GM19240 (cell line): ENCODE results near the gene PRCD.
A peak's percentile ranks its signal among the peaks of the same experiment; 100 is the strongest.

Experiments used
- DNase-seq: peaks from one replicate; pipeline ENCODE4 v3.0.0; 2011; ENCODE audit warnings: low spot score; ENCODE audit not compliant: insufficient read length

The PRCD gene

DNA sequence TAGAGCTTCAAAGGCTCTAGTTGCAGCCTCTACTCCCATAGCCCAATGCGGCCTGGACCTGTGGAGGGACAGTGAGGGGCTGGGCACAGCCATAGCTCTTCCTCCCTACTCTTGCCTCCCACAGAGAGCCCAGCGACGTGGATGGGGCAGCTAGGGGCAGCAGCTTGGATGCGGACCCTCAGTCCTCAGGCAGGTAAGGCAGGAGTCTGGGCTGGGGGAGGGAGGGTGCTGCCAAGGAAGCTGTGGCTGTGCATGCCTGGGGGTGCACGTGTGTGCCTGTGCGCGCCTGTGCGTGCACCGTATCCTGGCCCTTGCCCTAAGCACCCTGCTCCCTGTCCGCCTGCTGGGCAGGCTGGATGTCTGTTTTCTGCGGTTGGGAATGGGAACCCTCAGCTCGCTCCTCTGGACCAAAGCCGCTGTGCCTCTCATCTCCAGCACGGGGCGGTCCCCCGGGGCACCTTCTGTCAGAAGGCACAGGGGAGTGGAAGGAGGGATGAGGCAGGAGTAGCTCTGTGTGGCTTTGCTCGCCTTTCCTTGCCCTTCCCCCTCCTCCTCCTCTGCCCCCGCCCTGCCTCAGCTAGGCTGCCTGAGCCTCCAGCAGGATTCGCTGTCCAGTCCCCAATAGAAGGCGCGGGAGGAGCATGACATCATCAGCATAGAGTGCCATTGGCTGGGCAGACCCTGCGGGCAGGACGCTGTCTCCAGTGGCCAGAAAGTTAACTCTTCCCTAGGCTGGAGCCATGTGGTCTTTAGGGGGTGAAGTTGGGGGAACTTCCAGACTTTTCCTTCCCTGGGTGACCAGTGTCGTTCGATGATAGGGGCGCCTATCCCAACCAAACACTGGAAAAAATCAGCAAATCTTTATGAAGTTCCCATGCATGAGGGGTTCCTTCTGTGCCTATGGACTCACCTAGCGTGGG, 797 bp downstream of the PRCD start:
- DNase-seq = peak; percentile 76

DNA sequence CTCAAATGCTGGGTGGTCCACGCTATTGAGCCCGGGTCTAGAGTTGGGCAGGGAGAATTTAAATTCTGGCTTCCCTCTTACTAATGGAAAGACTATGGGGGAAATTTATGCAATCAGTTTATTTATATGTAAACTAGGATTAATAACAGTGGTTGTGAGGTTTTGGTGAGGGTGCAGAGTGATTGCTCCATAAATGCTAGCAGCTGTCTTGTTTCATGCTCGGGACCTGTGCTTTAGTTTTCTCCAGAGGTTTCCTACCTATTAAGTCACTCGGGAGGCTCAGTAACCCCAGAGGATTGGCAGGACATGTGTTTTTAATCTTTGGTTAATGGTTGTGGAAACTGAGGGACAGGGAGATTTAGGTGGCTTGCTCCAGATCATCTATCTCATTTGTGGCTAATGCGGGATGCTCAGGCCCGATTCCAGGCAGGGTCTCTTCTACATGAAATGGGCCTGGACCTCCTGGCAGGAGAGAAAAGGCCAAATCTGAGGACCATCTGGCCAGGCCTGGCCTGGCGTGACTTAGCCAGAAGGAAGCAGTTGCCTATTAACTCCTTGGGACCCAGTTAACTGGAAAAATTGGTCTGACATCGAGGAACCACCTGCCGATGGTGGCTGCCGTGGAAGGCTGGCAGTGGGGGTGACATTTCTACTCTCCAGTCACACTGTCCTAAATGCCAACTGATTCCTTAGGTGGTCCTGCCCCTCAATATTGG, 2.1 kb downstream of the PRCD start:
- DNase-seq = no peak

DNA sequence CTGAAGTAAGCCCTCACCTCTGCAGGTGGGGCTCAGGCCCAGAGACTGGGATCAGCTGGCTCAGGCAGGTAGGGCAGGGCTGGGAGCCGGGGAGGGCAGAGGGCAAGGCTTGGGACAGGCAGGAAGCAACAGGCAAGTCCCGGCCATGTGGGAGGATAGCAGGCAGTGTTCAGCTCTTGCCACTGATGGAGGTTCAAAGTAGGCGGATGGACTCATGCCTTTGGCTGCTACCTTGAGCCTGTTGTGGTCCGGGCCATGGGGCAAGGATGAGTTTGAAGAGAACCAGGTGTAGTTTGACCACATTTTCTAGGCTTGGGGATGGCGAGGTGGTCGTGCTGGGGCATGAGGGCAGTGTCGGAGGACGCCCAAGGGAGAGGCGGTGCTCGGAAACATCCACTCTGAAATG, 2.7 kb downstream of the PRCD start:
- DNase-seq = no peak

DNA sequence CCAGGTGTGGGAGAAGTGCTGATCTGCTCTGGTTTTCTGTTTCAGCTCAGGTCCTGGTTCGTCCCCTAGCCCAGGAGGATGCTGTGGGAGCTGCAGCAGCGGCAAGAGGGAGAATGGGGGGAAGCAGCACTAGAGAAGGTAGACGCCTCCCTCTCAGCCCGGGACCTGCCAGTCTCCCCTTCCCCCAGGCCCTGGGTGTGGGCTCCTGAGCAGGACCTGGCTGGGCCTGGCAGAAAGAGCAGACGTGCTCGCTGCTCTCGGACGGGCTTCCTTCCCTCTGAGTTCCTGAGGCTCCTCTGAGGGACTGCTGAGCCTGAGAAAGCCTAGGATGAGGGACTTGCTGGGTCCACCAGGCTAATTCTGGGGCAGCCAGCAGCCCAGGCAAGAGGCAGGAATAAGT, 3.1 kb downstream of the PRCD start:
- DNase-seq = no peak

DNA sequence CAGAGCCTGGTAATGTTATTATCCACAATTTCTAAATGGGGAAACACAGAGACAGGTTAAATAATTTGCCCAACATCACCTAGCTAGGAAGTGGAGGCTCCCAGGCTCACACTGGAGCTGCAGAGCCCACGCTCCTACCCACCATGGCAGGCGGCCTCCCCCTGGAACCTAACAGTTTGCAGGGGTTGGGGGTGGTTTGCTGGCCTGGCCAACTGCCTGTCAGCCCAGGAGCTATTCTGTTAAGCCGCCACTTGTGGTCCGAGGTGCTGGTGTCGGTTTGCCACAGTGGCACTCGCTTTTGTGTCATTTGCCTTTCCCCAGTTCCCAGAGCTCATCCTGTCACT, 3.6 kb downstream of the PRCD start:
- no peak for DNase-seq

DNA sequence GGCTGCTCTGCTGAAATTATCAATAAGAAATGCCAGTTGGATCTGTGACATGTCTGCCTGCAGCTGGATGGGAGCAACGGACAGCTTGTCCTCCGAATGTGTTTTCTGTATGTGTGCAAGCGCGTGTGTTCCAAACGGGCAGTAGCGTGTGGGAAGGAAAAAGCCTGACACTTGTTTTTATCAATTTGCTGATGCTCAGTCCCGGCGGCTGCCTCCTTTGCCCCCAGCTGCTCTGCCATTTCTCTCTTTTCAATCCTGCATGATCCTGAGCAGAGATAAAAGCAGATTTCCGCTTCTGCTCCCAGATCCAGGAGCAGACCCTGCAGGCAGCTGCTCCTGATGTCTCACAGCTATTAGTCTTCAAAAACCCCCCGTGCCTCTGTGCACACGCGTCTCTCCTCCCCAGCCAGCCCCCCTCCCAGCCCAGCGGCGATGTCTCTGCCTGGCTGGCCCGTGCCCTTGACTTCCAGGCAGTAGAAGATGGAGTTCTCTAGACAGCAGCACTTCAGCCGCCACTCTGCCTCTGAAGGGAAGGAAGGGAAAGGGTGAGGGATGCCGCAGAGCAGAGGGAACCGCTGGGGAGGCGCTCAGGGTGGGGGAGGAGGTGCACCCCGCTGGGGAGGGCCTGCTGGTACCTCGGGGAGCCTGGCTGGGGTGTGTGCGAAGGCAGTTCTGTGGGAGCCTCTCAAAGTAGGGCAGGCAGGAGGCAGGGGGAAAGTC, 4.1 kb downstream of the PRCD start:
- DNase-seq = no peak

GRCh38 chr17:76544546-76545365, 4.9 kb downstream of the PRCD start:
- DNase-seq = no peak

GRCh38 chr17:76545918-76546555, 6.2 kb downstream of the PRCD start:
- no peak for DNase-seq

GRCh38 chr17:76546556-76547182, 6.8 kb downstream of the PRCD start:
- no peak for DNase-seq

DNA sequence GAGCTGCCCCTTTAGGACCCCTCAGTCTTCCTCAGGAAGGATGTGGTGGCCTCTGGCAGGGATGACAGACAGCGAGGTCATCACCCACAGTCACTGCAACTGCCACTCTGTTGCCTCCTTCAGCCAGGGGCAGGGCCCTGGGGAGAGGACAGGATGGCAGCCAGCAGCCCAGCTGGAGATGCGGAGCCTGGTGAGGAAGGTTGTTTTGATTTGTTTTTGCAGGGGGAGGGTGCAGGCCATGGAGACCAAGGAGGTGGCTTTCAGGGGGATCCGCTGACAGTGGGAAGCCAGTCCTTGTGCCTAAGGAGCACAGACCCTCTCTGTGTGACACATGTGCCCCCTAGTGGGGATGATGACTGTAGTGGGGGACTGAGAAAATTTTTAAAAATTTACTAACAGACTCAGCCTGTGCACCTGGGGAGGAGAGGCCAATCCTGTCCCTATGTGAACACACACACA, 7.4 kb downstream of the PRCD start:
- peak; percentile 67 for DNase-seq

GRCh38 chr17:76547642-76548202, 7.9 kb downstream of the PRCD start:
- no peak for DNase-seq

GRCh38 chr17:76548378-76549214, 8.8 kb downstream of the PRCD start:
- DNase-seq = no peak

- no peak for DNase-seq
Measured at GRCh38 chr17:76549215-76549518, 9.3 kb downstream of the PRCD start.

DNA sequence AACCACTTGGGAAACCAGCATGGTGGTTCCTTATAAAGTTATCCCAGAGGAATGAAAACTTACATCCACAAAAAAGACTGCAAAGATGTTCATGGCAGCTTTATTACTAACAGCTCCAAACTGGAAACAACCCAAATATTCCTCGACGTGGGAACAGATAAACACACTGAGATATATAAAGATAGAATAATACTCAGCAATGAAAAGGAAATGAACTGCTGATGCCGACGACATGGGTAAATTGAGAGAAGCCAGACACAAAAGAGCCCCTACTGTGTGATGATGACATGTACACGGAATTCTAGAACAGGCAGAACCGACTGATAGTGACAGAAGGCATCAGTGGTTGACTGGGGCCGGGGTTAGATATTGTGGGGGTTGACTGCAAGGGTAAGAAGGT, 9.7 kb downstream of the PRCD start:
- no peak for DNase-seq

- no peak for DNase-seq
Measured at GRCh38 chr17:76550712-76551615, 11.1 kb downstream of the PRCD start.

DNA sequence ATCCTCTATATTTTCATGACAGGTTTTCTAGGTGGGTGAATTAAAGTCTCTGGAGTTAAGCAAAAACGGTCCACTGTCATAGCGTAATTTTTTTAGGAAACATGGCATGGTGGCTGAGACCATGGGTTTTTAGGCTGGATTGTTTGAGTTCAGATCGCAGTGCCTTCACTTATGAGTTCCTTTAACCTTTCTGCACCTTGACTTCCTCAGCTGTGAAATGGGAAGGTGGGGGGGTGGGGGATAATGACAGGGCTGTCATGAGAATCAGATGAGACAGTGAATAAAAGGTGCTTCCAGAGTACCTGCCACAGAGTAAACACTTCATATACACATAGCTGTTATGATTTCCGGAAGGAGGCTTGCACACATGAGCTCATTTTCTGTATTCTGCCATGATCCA, 11.8 kb downstream of the PRCD start:
- no peak for DNase-seq

- no peak for DNase-seq
Measured at GRCh38 chr17:76553178-76553908, 13.5 kb downstream of the PRCD start.
